H9 (cell line): ENCODE results near the gene KL. TPM values are rescaled to one million over a fixed set of nuclear protein-coding genes. Genes with fewer than 3 reads are reported as not detected.

Experiments
- DNase-seq: peaks from one replicate; pipeline ENCODE4 v3.0.0-alpha.2; 2017
- H2AFZ ChIP-seq: one replicate; pipeline ENCODE4 v1.6.1; 2013; ENCODE audit warnings: mild to moderate bottlenecking, low read length, control low read depth, moderate library complexity
- H2AK5ac ChIP-seq: 2 replicates; pipeline ENCODE4 v1.6.1; 2013; ENCODE audit warnings: low read length, control low read depth, mixed read lengths; ENCODE audit not compliant: insufficient read length
- H2BK120ac ChIP-seq: one replicate; pipeline ENCODE4 v1.6.1; 2013; ENCODE audit warnings: low read depth, mild to moderate bottlenecking, low read length, control low read depth, inconsistent platforms; ENCODE audit not compliant: poor library complexity, severe bottlenecking
- H2BK12ac ChIP-seq: 2 replicates; pipeline ENCODE4 v1.6.1; 2013; ENCODE audit warnings: low read length, control low read depth, mixed read lengths, low read depth; ENCODE audit not compliant: insufficient read length
- H2BK15ac ChIP-seq: 2 replicates; pipeline ENCODE4 v1.6.1; 2013; ENCODE audit warnings: low read depth, low read length, control low read depth
- H2BK20ac ChIP-seq: one replicate; pipeline ENCODE4 v1.6.1; 2013; ENCODE audit warnings: low read depth, mild to moderate bottlenecking, low read length, control low read depth, inconsistent platforms; ENCODE audit not compliant: poor library complexity, severe bottlenecking
- H2BK5ac ChIP-seq: 2 replicates; pipeline ENCODE4 v1.6.1; 2013; ENCODE audit warnings: low read length, control low read depth, mixed read lengths; ENCODE audit not compliant: insufficient read length
- H3K14ac ChIP-seq: 2 replicates; pipeline ENCODE4 v1.6.1; 2013; ENCODE audit warnings: low read length, control low read depth; ENCODE audit not compliant: insufficient read depth
- H3K18ac ChIP-seq: 2 replicates; pipeline ENCODE4 v1.6.1; 2013; ENCODE audit warnings: low read depth, mild to moderate bottlenecking, mixed read lengths, low read length, control low read depth; ENCODE audit not compliant: insufficient read length
- H3K23ac ChIP-seq: 2 replicates; pipeline ENCODE4 v1.6.1; 2013; ENCODE audit warnings: low read length, control low read depth, mixed read lengths, low read depth; ENCODE audit not compliant: insufficient read length
- H3K23me2 ChIP-seq: 2 replicates; pipeline ENCODE4 v1.6.1; 2013; ENCODE audit warnings: low read depth, mild to moderate bottlenecking, mixed read lengths, low read length, control low read depth; ENCODE audit not compliant: insufficient read length, poor library complexity, severe bottlenecking
- H3K27ac ChIP-seq: 2 replicates; pipeline ENCODE4 v1.5.1; 2013; ENCODE audit warnings: low read length, control low read depth, mixed read lengths, low read depth; ENCODE audit not compliant: insufficient read length
- H3K27me3 ChIP-seq: 2 replicates; pipeline ENCODE4 v1.6.1; 2013; ENCODE audit warnings: low read length, control low read depth, inconsistent platforms; ENCODE audit not compliant: insufficient read depth
- H3K4ac ChIP-seq: 2 replicates; pipeline ENCODE4 v1.6.1; 2013; ENCODE audit warnings: low read depth, mild to moderate bottlenecking, control low read depth, inconsistent platforms, low read length, moderate library complexity
- H3K4me1 ChIP-seq: 2 replicates; pipeline ENCODE4 v1.6.1; 2013; ENCODE audit warnings: low read length, control low read depth, inconsistent platforms; ENCODE audit not compliant: insufficient read depth
- H3K4me2 ChIP-seq: 2 replicates; pipeline ENCODE4 v1.6.1; 2013; ENCODE audit warnings: low read length, control low read depth, mixed read lengths; ENCODE audit not compliant: insufficient read length, insufficient read depth
- H3K56ac ChIP-seq: 2 replicates; pipeline ENCODE4 v1.6.1; 2013; ENCODE audit warnings: low read depth, mild to moderate bottlenecking, mixed read lengths, low read length, control low read depth; ENCODE audit not compliant: insufficient read length
- H3K79me1 ChIP-seq: 2 replicates; pipeline ENCODE4 v1.6.1; 2013; ENCODE audit warnings: low read depth, mild to moderate bottlenecking, moderate library complexity, low read length, control low read depth, inconsistent platforms; ENCODE audit not compliant: insufficient read depth, poor library complexity, severe bottlenecking
- H3K79me2 ChIP-seq: 2 replicates; pipeline ENCODE4 v1.6.1; 2013; ENCODE audit warnings: low read length, control low read depth, inconsistent platforms; ENCODE audit not compliant: insufficient read depth
- H3K9ac ChIP-seq: 2 replicates; pipeline ENCODE4 v1.6.1; 2013; ENCODE audit warnings: low read length, control low read depth, mixed read lengths; ENCODE audit not compliant: insufficient read length; ENCODE audit errors: extremely low read depth
- H3K9me3 ChIP-seq: one replicate; pipeline ENCODE4 v1.6.1; 2013; ENCODE audit warnings: low read depth, low read length, inconsistent platforms; ENCODE audit not compliant: control insufficient read depth
- H3T11ph ChIP-seq: one replicate; pipeline ENCODE4 v1.6.1; 2013; ENCODE audit warnings: mild to moderate bottlenecking, low read length, control low read depth, inconsistent platforms
- H4K20me1 ChIP-seq: one replicate; pipeline ENCODE4 v1.6.1; 2013; ENCODE audit not compliant: control insufficient read depth, insufficient read length, insufficient read depth
- H4K5ac ChIP-seq: 2 replicates; pipeline ENCODE4 v1.6.1; 2013; ENCODE audit warnings: low read depth, mild to moderate bottlenecking, mixed read lengths, low read length, control low read depth; ENCODE audit not compliant: insufficient read length
- H4K8ac ChIP-seq: replicated peaks from 2 replicates; pipeline ENCODE4 v1.6.1; 2013; ENCODE audit warnings: low read length, control low read depth, mixed read lengths, low read depth; ENCODE audit not compliant: insufficient read length
- H4K91ac ChIP-seq: 2 replicates; pipeline ENCODE4 v1.6.1; 2013; ENCODE audit warnings: low read depth, mild to moderate bottlenecking, moderate library complexity, mixed read lengths, low read length, control low read depth; ENCODE audit not compliant: insufficient read length
- H3K27ac Mint-ChIP-seq, 3 experiments: 2 replicates in 2 of 3; 3 replicates in 1 of 3; pipeline ENCODE4 v1.8.0; 2020 to 2021; ENCODE audit warnings: mixed read lengths in 3 of 3, mild to moderate bottlenecking in 1 of 3, moderate library complexity in 1 of 3
- H3K27me3 Mint-ChIP-seq: 2 replicates; pipeline ENCODE4 v1.8.0; 2021; ENCODE audit warnings: low read depth, mild to moderate bottlenecking, moderate library complexity, mixed read lengths
- H3K36me3 Mint-ChIP-seq, 3 experiments: 2 replicates in 2 of 3; 3 replicates in 1 of 3; pipeline ENCODE4 v1.8.0; 2020 to 2021; ENCODE audit warnings: low read depth in 3 of 3, mixed read lengths in 3 of 3; ENCODE audit not compliant: insufficient read depth in 1 of 3
- H3K4me1 Mint-ChIP-seq, 2 experiments: 2 replicates each; pipeline ENCODE4 v1.8.0; 2020; ENCODE audit warnings: mixed read lengths in 2 of 2
- H3K4me3 Mint-ChIP-seq, 2 experiments: 2 replicates in 1 of 2; 3 replicates in 1 of 2; pipeline ENCODE4 v1.8.0; 2020 to 2021; ENCODE audit warnings: mild to moderate bottlenecking in 2 of 2, mixed read lengths in 2 of 2, moderate library complexity in 1 of 2
- H3K9me3 Mint-ChIP-seq, 2 experiments: 2 replicates in 1 of 2; 3 replicates in 1 of 2; pipeline ENCODE4 v1.8.0; 2020; ENCODE audit warnings: mild to moderate bottlenecking in 2 of 2, mixed read lengths in 2 of 2, moderate library complexity in 1 of 2
- WGBS: extraction: QIAGEN DNeasy Blood & Tissue Kit; methylation state at CpG from one replicate; pipeline ENCODE4 v1.1.7; 2013; ENCODE audit warnings: missing lambda C conversion rate, low lambda C conversion rate, mixed read lengths; ENCODE audit not compliant: insufficient read length; ENCODE audit errors: extremely low coverage; 5-methylcytosine and 5-hydroxymethylcytosine counted together
- total RNA-seq: library from RNA; stranded (reverse); gene quantifications from 2 replicates; pipeline ENCODE4 v1.2.1, GENCODE V29; 2021
- TF ChIP-seq, protein P1 (sequence below): fragments of 200-600 bp; sonication (generic); conservative IDR thresholded peaks from 3 replicates; pipeline ENCODE4 v1.8.0; 2021; ENCODE audit warnings: antibody characterized with exemption, mild to moderate bottlenecking

The KL gene
- total RNA-seq, 1 experiment from 2014 or later, result not detected

DNA sequence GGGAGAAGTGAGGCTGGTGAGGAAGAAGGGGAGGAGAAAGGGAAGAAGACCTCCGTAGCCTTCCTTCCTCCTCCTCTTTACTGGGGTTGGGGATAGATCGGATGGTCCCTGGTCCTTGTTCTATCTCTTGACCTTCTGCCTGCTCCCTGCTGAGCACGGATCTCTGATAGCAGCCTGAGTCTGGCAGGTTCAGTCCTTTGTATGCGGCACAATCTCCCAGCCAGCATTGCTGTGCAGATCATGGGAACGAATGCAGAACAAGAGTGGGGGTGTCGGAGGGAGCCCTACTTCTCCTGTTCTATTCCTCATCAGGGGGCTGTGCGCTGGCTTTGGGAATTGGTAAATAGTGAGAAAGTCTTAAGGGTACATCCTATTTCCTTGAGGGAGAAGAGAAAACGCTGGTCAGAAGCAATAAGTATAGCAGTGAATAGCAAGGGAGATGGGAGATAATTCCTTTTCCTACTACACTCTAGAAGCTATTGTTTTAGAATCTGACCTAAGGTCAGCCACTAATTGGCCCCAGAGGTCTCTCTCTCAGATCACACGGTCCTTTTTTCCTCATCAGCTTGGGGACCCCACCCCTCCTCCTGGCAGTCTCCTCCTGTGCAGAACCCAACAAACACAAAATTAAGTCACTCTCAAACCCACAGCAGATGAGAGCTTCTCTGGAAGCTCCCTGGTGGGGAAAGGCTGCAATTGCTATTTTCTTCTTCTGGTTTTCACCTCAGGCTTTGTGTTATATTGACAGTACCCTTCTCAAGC, 41.0 kb downstream of the KL start:
- H2BK12ac ChIP-seq, result no peak overlapping the region
- H2AFZ ChIP-seq, result no peak overlapping the region
- H3K27ac Mint-ChIP-seq, result no peak overlapping the region; a peak in 1 of 7 replicates
- no peak overlapping the region for H2BK120ac ChIP-seq
- no peak overlapping the region for H3K14ac ChIP-seq
- H4K91ac ChIP-seq, result no peak overlapping the region
- no peak overlapping the region for H3K27ac ChIP-seq
- H3K9ac ChIP-seq, result no peak overlapping the region
- H4K8ac ChIP-seq, result no peak overlapping the region
- no CpG with 5 or more reads among the region's 9 CpGs for WGBS
- peaks cover 0 to 6% of the 10 kb centered on the region in 2 experiments; a peak in 3 of 4 replicates for H3K4me1 Mint-ChIP-seq
- H3K27me3 ChIP-seq, result no peaks in the 10 kb centered on the region
- H3K79me1 ChIP-seq, result no peaks in the 10 kb centered on the region
- no peak overlapping the region for H3K4me3 Mint-ChIP-seq
- no peaks in the 10 kb centered on the region; the same call in 1 of the 2 replicates for H3K27me3 Mint-ChIP-seq
- no peaks in the 10 kb centered on the region for H3K36me3 Mint-ChIP-seq
- H3K79me2 ChIP-seq, result no peaks in the 10 kb centered on the region
- H2AK5ac ChIP-seq, result no peak overlapping the region
- no peak overlapping the region for H3K4me2 ChIP-seq
- no peaks in the 10 kb centered on the region for H3K9me3 Mint-ChIP-seq
- H3T11ph ChIP-seq, result no peak overlapping the region
- H3K23me2 ChIP-seq, result no peaks in the 10 kb centered on the region
- no peaks in the 10 kb centered on the region for H3K4me1 ChIP-seq
- H3K23ac ChIP-seq, result no peak overlapping the region
- no peaks in the 10 kb centered on the region for H4K20me1 ChIP-seq
- no peak overlapping the region for H3K56ac ChIP-seq
- H3K9me3 ChIP-seq, result no peaks in the 10 kb centered on the region
- H2BK15ac ChIP-seq, result no peak overlapping the region
- H4K5ac ChIP-seq, result no peak overlapping the region
- no peak overlapping the region for H3K4ac ChIP-seq
- TF ChIP-seq, protein P1, sequence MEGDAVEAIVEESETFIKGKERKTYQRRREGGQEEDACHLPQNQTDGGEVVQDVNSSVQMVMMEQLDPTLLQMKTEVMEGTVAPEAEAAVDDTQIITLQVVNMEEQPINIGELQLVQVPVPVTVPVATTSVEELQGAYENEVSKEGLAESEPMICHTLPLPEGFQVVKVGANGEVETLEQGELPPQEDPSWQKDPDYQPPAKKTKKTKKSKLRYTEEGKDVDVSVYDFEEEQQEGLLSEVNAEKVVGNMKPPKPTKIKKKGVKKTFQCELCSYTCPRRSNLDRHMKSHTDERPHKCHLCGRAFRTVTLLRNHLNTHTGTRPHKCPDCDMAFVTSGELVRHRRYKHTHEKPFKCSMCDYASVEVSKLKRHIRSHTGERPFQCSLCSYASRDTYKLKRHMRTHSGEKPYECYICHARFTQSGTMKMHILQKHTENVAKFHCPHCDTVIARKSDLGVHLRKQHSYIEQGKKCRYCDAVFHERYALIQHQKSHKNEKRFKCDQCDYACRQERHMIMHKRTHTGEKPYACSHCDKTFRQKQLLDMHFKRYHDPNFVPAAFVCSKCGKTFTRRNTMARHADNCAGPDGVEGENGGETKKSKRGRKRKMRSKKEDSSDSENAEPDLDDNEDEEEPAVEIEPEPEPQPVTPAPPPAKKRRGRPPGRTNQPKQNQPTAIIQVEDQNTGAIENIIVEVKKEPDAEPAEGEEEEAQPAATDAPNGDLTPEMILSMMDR, result peak; percentile 57
- H3K18ac ChIP-seq, result no peak overlapping the region
- H2BK5ac ChIP-seq, result no peak overlapping the region
- H2BK20ac ChIP-seq, result no peak overlapping the region
- no peak for DNase-seq
